Measurements from ENCODE around the gene BCAS3.
A peak's percentile ranks its signal among the peaks of the same experiment; 100 is the strongest.

BCAS3 gene

DNA sequence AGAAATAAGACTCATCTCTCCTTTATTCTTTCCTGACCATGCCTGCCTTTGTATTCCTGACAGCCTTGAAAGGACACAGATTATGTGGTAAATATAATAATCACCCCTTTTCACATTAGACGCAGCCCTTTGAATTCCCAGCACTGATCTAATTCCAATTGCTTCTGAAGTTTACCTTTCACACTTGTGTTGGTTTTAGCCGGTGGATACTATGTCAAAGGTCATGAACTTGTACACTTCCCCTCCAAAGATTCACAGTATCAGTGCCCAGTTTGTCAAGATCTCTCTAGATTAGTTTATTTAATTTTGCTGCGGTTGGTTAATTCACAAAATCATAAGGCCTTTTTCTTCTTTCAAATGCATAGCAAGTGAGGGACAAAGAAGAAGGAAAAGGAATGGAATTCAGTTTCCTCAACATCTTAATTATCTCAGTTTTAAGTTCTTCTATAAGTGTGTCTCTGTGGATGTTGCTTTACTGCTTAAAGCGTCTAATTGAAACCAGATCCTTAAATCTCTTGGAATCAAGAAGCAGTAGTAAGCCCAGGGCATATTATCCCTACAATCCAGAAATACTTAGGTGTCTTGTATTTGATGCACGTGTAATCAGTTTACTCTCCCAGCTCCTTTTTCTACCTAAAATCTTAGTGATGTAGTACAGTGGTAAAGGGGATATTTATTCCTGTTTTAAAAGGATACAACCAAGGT is 547.7 kb downstream of the BCAS3 start:
- H3K4me2 ChIP-seq (ENCODE audit: low read length, poor library complexity, severe bottlenecking): no peak overlapping the region
- no peak overlapping the region for H2BK120ac ChIP-seq (ENCODE audit: low read depth, low read length)
- no peak overlapping the region for H3K27ac ChIP-seq (ENCODE audit: low read length, poor library complexity, severe bottlenecking)
- H3K79me1 ChIP-seq (replicated peaks; ENCODE audit: low read length, poor library complexity, severe bottlenecking): peaks cover 1% of the 10 kb centered on the region
- no peak for DNase-seq
- no peak overlapping the region for H3K4ac ChIP-seq (ENCODE audit: low read depth in 1 of 2, low read length in 2 of 2)
- no peak overlapping the region for H2BK15ac ChIP-seq (ENCODE audit: low read depth, poor library complexity, severe bottlenecking)
- WGBS: no CpG with 5 or more reads among the region's 5 CpGs
- no peak overlapping the region for H2AK5ac ChIP-seq (ENCODE audit: low read length, severe bottlenecking)
- H3K9ac ChIP-seq (ENCODE audit: low read length): no peak overlapping the region
- H3K36me3 ChIP-seq (ENCODE audit: control insufficient read depth in 1 of 2, insufficient read depth in 2 of 2, low read depth in 1 of 2, low read length in 2 of 2): no peaks in the 10 kb centered on the region
- H2BK12ac ChIP-seq (ENCODE audit: low read length in 2 of 2): no peak overlapping the region
- no peak overlapping the region for H3K4me3 ChIP-seq (ENCODE audit: insufficient read depth in 1 of 2, low read depth in 1 of 2, low read length in 2 of 2)
- no peak overlapping the region for H3K14ac ChIP-seq (ENCODE audit: low read length in 2 of 2)
- H3K4me1 ChIP-seq (ENCODE audit: control insufficient read depth, insufficient read depth, low read depth, low read length): no peaks in the 10 kb centered on the region
- H3K23ac ChIP-seq (ENCODE audit: low read length in 2 of 2): no peak overlapping the region
- no peak overlapping the region for H2BK5ac ChIP-seq (ENCODE audit: low read depth, low read length, poor library complexity, severe bottlenecking)
- no peak overlapping the region for H3K18ac ChIP-seq (ENCODE audit: low read depth in 1 of 2, low read length in 2 of 2)
- H3K9me3 ChIP-seq (ENCODE audit: control insufficient read depth, low read length): no peaks in the 10 kb centered on the region
- H2AFZ ChIP-seq (ENCODE audit: low read depth, low read length): no peak overlapping the region
- no peak overlapping the region for H4K91ac ChIP-seq (ENCODE audit: low read length)
- H4K8ac ChIP-seq (ENCODE audit: low read length): no peak overlapping the region
- no peaks in the 10 kb centered on the region for H3K27me3 ChIP-seq (ENCODE audit: control insufficient read depth in 1 of 2, insufficient read depth in 1 of 2, low read length in 2 of 2)

- Histone ChIP-seq H2AK5ac (ENCODE audit: low read length, severe bottlenecking) (no peak overlapping the region), H2BK120ac (ENCODE audit: low read depth, low read length) (no peak overlapping the region), H2AFZ (ENCODE audit: low read depth, low read length) (no peak overlapping the region), H3K36me3 (ENCODE audit: control insufficient read depth in 1 of 2, insufficient read depth in 2 of 2, low read depth in 1 of 2, low read length in 2 of 2) (no peaks in the 10 kb centered on the region), H3K4me2 (ENCODE audit: low read length, poor library complexity, severe bottlenecking) (no peak overlapping the region), H3K9me3 (ENCODE audit: control insufficient read depth, low read length) (no peaks in the 10 kb centered on the region), H3K4me3 (ENCODE audit: insufficient read depth in 1 of 2, low read depth in 1 of 2, low read length in 2 of 2) (no peak overlapping the region), H2BK12ac (ENCODE audit: low read length in 2 of 2) (no peak overlapping the region), H4K8ac (ENCODE audit: low read length) (no peak overlapping the region), H3K9ac (ENCODE audit: low read length) (no peak overlapping the region), H2BK15ac (ENCODE audit: low read depth, poor library complexity, severe bottlenecking) (no peak overlapping the region), H3K27me3 (ENCODE audit: control insufficient read depth in 1 of 2, insufficient read depth in 1 of 2, low read length in 2 of 2) (no peaks in the 10 kb centered on the region), H4K91ac (ENCODE audit: low read length) (no peak overlapping the region), H3K27ac (ENCODE audit: low read length, poor library complexity, severe bottlenecking) (no peak overlapping the region), H3K4ac (ENCODE audit: low read depth in 1 of 2, low read length in 2 of 2) (no peak overlapping the region), H3K14ac (ENCODE audit: low read length in 2 of 2) (no peak overlapping the region), H2BK5ac (ENCODE audit: low read depth, low read length, poor library complexity, severe bottlenecking) (no peak overlapping the region), H3K23ac (ENCODE audit: low read length in 2 of 2) (no peak overlapping the region), H3K18ac (ENCODE audit: low read depth in 1 of 2, low read length in 2 of 2) (no peak overlapping the region), H3K4me1 (ENCODE audit: control insufficient read depth, insufficient read depth, low read depth, low read length) (no peaks in the 10 kb centered on the region), H3K79me1 (replicated peaks; ENCODE audit: low read length, poor library complexity, severe bottlenecking) (peaks cover 1% of the 10 kb centered on the region)
- no peak for DNase-seq
Observed at GRCh38 chr17:61227866-61228265, 550.2 kb downstream of the BCAS3 start.

DNA sequence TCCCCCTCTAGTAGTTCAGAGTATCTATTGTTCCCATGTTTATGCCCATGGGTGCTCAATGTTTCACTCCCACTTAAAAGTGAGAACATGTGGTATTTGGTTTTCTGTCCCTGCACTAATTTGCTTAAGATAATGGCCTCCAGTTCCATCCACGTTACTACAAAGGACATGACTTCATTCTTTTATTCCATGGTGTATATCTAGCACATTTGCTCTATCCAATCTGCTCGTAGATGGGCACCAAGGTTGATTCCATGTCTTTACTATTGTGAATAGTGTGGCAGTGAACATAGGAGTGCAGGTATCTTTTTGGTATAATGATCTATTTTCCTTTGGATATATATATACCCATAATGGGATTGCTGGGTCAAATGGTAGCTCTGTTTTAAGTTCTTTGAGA is 552.8 kb downstream of the BCAS3 start:
- Histone ChIP-seq H2BK15ac (ENCODE audit: low read depth, poor library complexity, severe bottlenecking) (no peak overlapping the region), H3K9me3 (ENCODE audit: control insufficient read depth, low read length) (no peaks in the 10 kb centered on the region), H3K4ac (ENCODE audit: low read depth in 1 of 2, low read length in 2 of 2) (no peak overlapping the region), H2BK5ac (ENCODE audit: low read depth, low read length, poor library complexity, severe bottlenecking) (no peak overlapping the region), H3K4me1 (ENCODE audit: control insufficient read depth, insufficient read depth, low read depth, low read length) (no peaks in the 10 kb centered on the region), H3K23ac (ENCODE audit: low read length in 2 of 2) (no peak overlapping the region), H4K91ac (ENCODE audit: low read length) (no peak overlapping the region), H3K27me3 (ENCODE audit: control insufficient read depth in 1 of 2, insufficient read depth in 1 of 2, low read length in 2 of 2) (no peaks in the 10 kb centered on the region), H3K18ac (ENCODE audit: low read depth in 1 of 2, low read length in 2 of 2) (no peak overlapping the region), H3K14ac (ENCODE audit: low read length in 2 of 2) (peak overlapping the region in 1 of 2 experiments; percentile 36), H3K4me2 (ENCODE audit: low read length, poor library complexity, severe bottlenecking) (no peak overlapping the region), H2AK5ac (ENCODE audit: low read length, severe bottlenecking) (no peak overlapping the region), H4K8ac (ENCODE audit: low read length) (no peak overlapping the region), H2BK120ac (ENCODE audit: low read depth, low read length) (no peak overlapping the region), H3K79me1 (replicated peaks; ENCODE audit: low read length, poor library complexity, severe bottlenecking) (no peaks in the 10 kb centered on the region), H3K36me3 (ENCODE audit: control insufficient read depth in 1 of 2, insufficient read depth in 2 of 2, low read depth in 1 of 2, low read length in 2 of 2) (no peaks in the 10 kb centered on the region), H2AFZ (ENCODE audit: low read depth, low read length) (no peak overlapping the region), H3K9ac (ENCODE audit: low read length) (no peak overlapping the region), H3K27ac (ENCODE audit: low read length, poor library complexity, severe bottlenecking) (no peak overlapping the region), H3K4me3 (ENCODE audit: insufficient read depth in 1 of 2, low read depth in 1 of 2, low read length in 2 of 2) (no peak overlapping the region), H2BK12ac (ENCODE audit: low read length in 2 of 2) (no peak overlapping the region)
- DNase-seq: no peak
- WGBS: 100% methylated on average over 2 of the region's 2 CpGs

DNA sequence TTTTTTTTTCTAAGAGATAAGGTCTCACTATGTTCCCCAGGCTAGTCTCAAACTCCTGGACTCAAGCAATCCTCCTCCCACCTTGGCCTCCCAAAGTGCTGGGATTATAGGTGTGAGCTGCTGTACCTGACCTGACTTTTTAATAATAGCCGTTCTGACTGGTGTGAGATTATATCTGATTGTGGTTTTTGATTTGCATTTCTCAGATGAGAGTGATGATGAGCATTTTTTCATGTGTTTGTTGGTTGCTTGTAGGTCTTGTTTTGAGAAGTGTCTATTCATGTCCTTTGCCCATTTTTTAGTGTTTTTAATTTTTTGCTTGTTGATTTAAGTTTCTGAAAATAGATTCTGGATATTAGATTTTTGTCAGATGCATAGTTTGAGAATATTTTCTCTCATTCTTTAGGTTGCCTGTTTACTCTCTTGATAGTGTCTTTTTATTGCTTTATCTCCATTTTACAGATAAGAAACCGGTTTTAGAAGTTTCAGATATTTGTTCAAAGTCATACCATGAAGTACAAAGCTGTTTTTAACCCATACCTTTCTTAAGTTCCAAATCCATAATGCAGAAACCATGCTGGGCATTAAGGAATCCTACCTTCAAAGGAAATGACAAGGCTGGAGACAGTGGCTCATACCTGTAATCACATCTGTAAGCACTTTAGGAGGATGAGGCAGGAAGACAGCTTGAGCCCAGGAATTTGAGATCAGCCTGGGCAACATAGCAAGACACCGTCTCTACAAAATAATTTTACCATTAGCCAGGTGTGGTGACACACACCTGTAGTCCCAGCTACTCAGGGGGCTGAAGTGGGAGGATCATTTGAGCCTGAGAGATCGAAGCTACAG is 553.5 kb downstream of the BCAS3 start:
- Histone ChIP-seq H2AFZ (ENCODE audit: low read depth, low read length) (no peak overlapping the region), H3K27me3 (ENCODE audit: control insufficient read depth in 1 of 2, insufficient read depth in 1 of 2, low read length in 2 of 2) (no peaks in the 10 kb centered on the region), H3K18ac (ENCODE audit: low read depth in 1 of 2, low read length in 2 of 2) (no peak overlapping the region), H3K9me3 (ENCODE audit: control insufficient read depth, low read length) (no peaks in the 10 kb centered on the region), H3K9ac (ENCODE audit: low read length) (no peak overlapping the region), H2AK5ac (ENCODE audit: low read length, severe bottlenecking) (no peak overlapping the region), H3K4me3 (ENCODE audit: insufficient read depth in 1 of 2, low read depth in 1 of 2, low read length in 2 of 2) (no peak overlapping the region), H4K91ac (ENCODE audit: low read length) (no peak overlapping the region), H2BK5ac (ENCODE audit: low read depth, low read length, poor library complexity, severe bottlenecking) (no peak overlapping the region), H3K14ac (ENCODE audit: low read length in 2 of 2) (no peak overlapping the region), H2BK120ac (ENCODE audit: low read depth, low read length) (no peak overlapping the region), H3K27ac (ENCODE audit: low read length, poor library complexity, severe bottlenecking) (no peak overlapping the region), H3K4ac (ENCODE audit: low read depth in 1 of 2, low read length in 2 of 2) (no peak overlapping the region), H3K23ac (ENCODE audit: low read length in 2 of 2) (no peak overlapping the region), H3K4me2 (ENCODE audit: low read length, poor library complexity, severe bottlenecking) (no peak overlapping the region), H2BK15ac (ENCODE audit: low read depth, poor library complexity, severe bottlenecking) (no peak overlapping the region), H3K79me1 (replicated peaks; ENCODE audit: low read length, poor library complexity, severe bottlenecking) (no peaks in the 10 kb centered on the region), H3K4me1 (ENCODE audit: control insufficient read depth, insufficient read depth, low read depth, low read length) (peaks cover 2% of the 10 kb centered on the region), H3K36me3 (ENCODE audit: control insufficient read depth in 1 of 2, insufficient read depth in 2 of 2, low read depth in 1 of 2, low read length in 2 of 2) (no peaks in the 10 kb centered on the region), H4K8ac (ENCODE audit: low read length) (no peak overlapping the region), H2BK12ac (ENCODE audit: low read length in 2 of 2) (no peak overlapping the region)
- DNase-seq: no peak
- WGBS: 91% methylated on average over 3 of the region's 4 CpGs

Data from mesenchymal stem cell (in vitro differentiated cells and primary cell).